ENCODE data around the gene C19orf81.

The C19orf81 gene

GRCh38 chr19:50629801-50630200 is 19.4 kb upstream of the C19orf81 start:
- DNase-seq = no peak

GRCh38 chr19:50632151-50632835 is 17.0 kb upstream of the C19orf81 start:
- DNase-seq = no peak

- DNase-seq = no peak
Observed at GRCh38 chr19:50633359-50633758, 15.9 kb upstream of the C19orf81 start.

GRCh38 chr19:50633973-50634372 is 15.3 kb upstream of the C19orf81 start:
- no peak for DNase-seq

- DNase-seq = no peak
Observed at GRCh38 chr19:50636317-50637085, 12.7 kb upstream of the C19orf81 start.

- DNase-seq = no peak
Observed at GRCh38 chr19:50638600-50638999, 10.6 kb upstream of the C19orf81 start.

GRCh38 chr19:50639121-50640112 is 9.8 kb upstream of the C19orf81 start, which contains the start of gene SYT3:
Gene SYT3 (minus strand): TSS chr19:50639881. CDS start chr19:50637411, 2,470 bp downstream.
- DNase-seq = no peak

GRCh38 chr19:50640368-50640767 is 8.9 kb upstream of the C19orf81 start:
- DNase-seq = no peak

GRCh38 chr19:50644315-50644915 is 4.8 kb upstream of the C19orf81 start:
- no peak for DNase-seq

GRCh38 chr19:50645107-50645506 is 4.1 kb upstream of the C19orf81 start:
- no peak for DNase-seq

- DNase-seq = no peak
Observed at GRCh38 chr19:50646074-50646807, 3.0 kb upstream of the C19orf81 start.

- DNase-seq = no peak
Observed at GRCh38 chr19:50647879-50648615, 1.2 kb upstream of the C19orf81 start.

GRCh38 chr19:50648659-50649058 is 586 bp upstream of the C19orf81 start:
- DNase-seq = no peak

- no peak for DNase-seq
Observed at GRCh38 chr19:50651174-50651573, 1.9 kb downstream of the C19orf81 start.

- no peak for DNase-seq
Observed at GRCh38 chr19:50652722-50653121, 3.5 kb downstream of the C19orf81 start.

- DNase-seq = no peak
Observed at GRCh38 chr19:50654882-50655281, 5.6 kb downstream of the C19orf81 start.

GRCh38 chr19:50657222-50657669 is 8.0 kb downstream of the C19orf81 start:
- no peak for DNase-seq

- DNase-seq = peak; percentile 60
Observed at GRCh38 chr19:50657712-50658440, 8.6 kb downstream of the C19orf81 start.

GRCh38 chr19:50658441-50659317 is 9.4 kb downstream of the C19orf81 start:
- peak; percentile 22 for DNase-seq
